Ishikawa (cell line): Measurements from ENCODE around the gene SPOCK1.

Experiments used
- CREB1 ChIP-seq: IDR thresholded peaks from 2 replicates; pipeline ENCODE4 v1.6.1; 2012; ENCODE audit warnings: low read depth
- EP300 ChIP-seq: IDR thresholded peaks from 2 replicates; pipeline ENCODE4 v1.6.1; 2012; ENCODE audit warnings: borderline replicate concordance
- TCF12 ChIP-seq: IDR thresholded peaks from 2 replicates; pipeline ENCODE4 v1.6.1; 2012; ENCODE audit warnings: low read depth
- YY1 ChIP-seq: IDR thresholded peaks from 2 replicates; pipeline ENCODE4 v1.6.1; 2012; ENCODE audit warnings: low read depth
- TF ChIP-seq, protein P1 (sequence below): IDR thresholded peaks from 2 replicates; pipeline ENCODE4 v1.6.1; 2012

GRCh38 chr5:136994154-136994553 lies 505.0 kb downstream of the SPOCK1 start:
- no peak for TF ChIP-seq TCF12
- no peak for TF ChIP-seq YY1
- no peak for TF ChIP-seq EP300
- TF ChIP-seq, protein P1, sequence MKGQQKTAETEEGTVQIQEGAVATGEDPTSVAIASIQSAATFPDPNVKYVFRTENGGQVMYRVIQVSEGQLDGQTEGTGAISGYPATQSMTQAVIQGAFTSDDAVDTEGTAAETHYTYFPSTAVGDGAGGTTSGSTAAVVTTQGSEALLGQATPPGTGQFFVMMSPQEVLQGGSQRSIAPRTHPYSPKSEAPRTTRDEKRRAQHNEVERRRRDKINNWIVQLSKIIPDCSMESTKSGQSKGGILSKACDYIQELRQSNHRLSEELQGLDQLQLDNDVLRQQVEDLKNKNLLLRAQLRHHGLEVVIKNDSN, result no peak
- TF ChIP-seq CREB1, result no peak
